Activated CD8-positive, alpha-beta memory T cell treated with anti-CD3 and anti-CD28 coated beads, Interleukin-2, amount 10 ng/mL, durations not matched to agents 7 days and 5 days (primary cell): ENCODE data around the gene ARHGAP6. TPM values are rescaled to one million over a fixed set of nuclear protein-coding genes. Genes with fewer than 3 reads are reported as not detected.

ENCODE experiments used
- ATAC-seq: fragments of 150-1000 bp; cut with Tn5 transposase; one replicate; pipeline ENCODE4 v1.10.0; 2021; ENCODE audit warnings: moderate library complexity
- CTCF ChIA-PET: fragments of 350-600 bp; sonication (Branson Sonifier 250); formaldehyde crosslinking; loops from one replicate; lab custom pipeline; 2021; ENCODE audit warnings: antibody characterized with exemption; lab: Charles Lee
- DNase-seq: peaks from one replicate; pipeline ENCODE4 v3.0.0-alpha.2; 2020
- H3K27ac Mint-ChIP-seq: one replicate; pipeline ENCODE4 v1.8.0; 2021; ENCODE audit warnings: mild to moderate bottlenecking, mixed read lengths
- H3K27me3 Mint-ChIP-seq: one replicate; pipeline ENCODE4 v1.8.0; 2021; ENCODE audit warnings: mixed read lengths
- H3K36me3 Mint-ChIP-seq: one replicate; pipeline ENCODE4 v1.8.0; 2021; ENCODE audit warnings: mild to moderate bottlenecking, mixed read lengths
- H3K4me1 Mint-ChIP-seq: one replicate; pipeline ENCODE4 v1.8.0; 2021; ENCODE audit warnings: mixed read lengths
- H3K4me3 Mint-ChIP-seq: one replicate; pipeline ENCODE4 v1.8.0; 2021; ENCODE audit warnings: mild to moderate bottlenecking, moderate library complexity, mixed read lengths
- H3K9me3 Mint-ChIP-seq: one replicate; pipeline ENCODE4 v1.8.0; 2022; ENCODE audit warnings: low read depth, mixed read lengths
- total RNA-seq, 2 experiments: library from RNA; stranded (reverse); gene quantifications; one replicate each; pipeline ENCODE4 v1.2.3, GENCODE V29; 2021

ARHGAP6 gene
- total RNA-seq, 2 experiments from 2014 or later: not detected

DNA sequence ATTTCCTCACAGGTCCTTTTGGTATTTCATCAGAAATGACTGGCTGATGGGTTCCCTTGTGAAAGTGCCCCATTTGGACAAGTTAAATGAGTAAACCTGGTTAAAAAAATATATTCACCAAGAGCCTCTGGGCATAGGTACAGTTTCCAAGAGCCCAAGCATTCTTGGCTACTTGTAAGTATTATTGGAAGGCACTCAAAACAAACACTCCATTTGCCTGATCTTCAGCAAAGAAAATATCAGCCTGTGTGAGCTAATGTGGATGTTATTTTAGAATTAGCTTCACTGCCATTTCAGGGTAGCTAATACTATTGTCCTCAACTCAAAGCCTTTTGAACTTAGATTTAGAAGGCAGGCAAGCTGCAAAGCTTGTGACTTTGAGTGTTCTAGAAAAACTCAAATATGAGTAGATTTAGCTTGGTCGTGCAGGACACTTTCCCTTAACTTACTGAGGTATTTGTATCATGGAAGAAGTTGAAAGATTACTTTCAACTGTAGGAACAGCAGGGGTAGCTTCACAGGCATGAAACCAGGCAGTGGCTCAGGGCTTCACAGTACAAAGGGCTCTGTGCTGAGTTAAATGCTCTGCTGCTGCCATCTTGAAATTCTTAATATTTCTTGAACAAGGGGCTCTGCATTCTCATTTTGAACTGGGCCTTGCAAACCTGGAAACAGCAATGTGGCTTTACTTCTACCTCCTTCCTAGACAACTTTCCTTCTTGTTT, 195.3 kb downstream of the ARHGAP6 start:
- H3K27me3 Mint-ChIP-seq: no peaks in the 10 kb centered on the region
- H3K9me3 Mint-ChIP-seq: no peaks in the 10 kb centered on the region
- CTCF ChIA-PET: no interaction called here
- H3K27ac Mint-ChIP-seq: no peak overlapping the region
- no peak for ATAC-seq
- H3K4me1 Mint-ChIP-seq: no peaks in the 10 kb centered on the region
- DNase-seq: no peak
- no peak overlapping the region for H3K4me3 Mint-ChIP-seq
- H3K36me3 Mint-ChIP-seq: no peaks in the 10 kb centered on the region

- no peak for ATAC-seq
- H3K4me3 Mint-ChIP-seq: no peak overlapping the region
Measured at GRCh38 chrX:11465648-11466411, 199.9 kb downstream of the ARHGAP6 start.

GRCh38 chrX:11464836-11465463, 200.8 kb downstream of the ARHGAP6 start:
- Mint-ChIP-seq H3K27me3 (no peaks in the 10 kb centered on the region), H3K4me1 (no peaks in the 10 kb centered on the region), H3K4me3 (no peak overlapping the region), H3K36me3 (no peaks in the 10 kb centered on the region), H3K27ac (no peak overlapping the region), H3K9me3 (no peaks in the 10 kb centered on the region)
- no peak for ATAC-seq
- CTCF ChIA-PET: no interaction called here
- no peak for DNase-seq

More at GRCh38 chrX:11465648-11466411, 199.9 kb downstream of the ARHGAP6 start:
- Mint-ChIP-seq H3K27ac (no peak overlapping the region), H3K27me3 (no peaks in the 10 kb centered on the region), H3K4me1 (no peaks in the 10 kb centered on the region), H3K9me3 (no peaks in the 10 kb centered on the region), H3K36me3 (no peaks in the 10 kb centered on the region)
- CTCF ChIA-PET: no interaction called here
- no peak for DNase-seq

- DNase-seq: no peak
- no peak for ATAC-seq
- no peaks in the 10 kb centered on the region for H3K9me3 Mint-ChIP-seq
- no peak overlapping the region for H3K4me3 Mint-ChIP-seq
- CTCF ChIA-PET: no interaction called here
- H3K4me1 Mint-ChIP-seq: no peaks in the 10 kb centered on the region
- no peaks in the 10 kb centered on the region for H3K36me3 Mint-ChIP-seq
- no peaks in the 10 kb centered on the region for H3K27me3 Mint-ChIP-seq
- no peak overlapping the region for H3K27ac Mint-ChIP-seq
Measured at GRCh38 chrX:11464380-11464779, 201.3 kb downstream of the ARHGAP6 start.

DNA sequence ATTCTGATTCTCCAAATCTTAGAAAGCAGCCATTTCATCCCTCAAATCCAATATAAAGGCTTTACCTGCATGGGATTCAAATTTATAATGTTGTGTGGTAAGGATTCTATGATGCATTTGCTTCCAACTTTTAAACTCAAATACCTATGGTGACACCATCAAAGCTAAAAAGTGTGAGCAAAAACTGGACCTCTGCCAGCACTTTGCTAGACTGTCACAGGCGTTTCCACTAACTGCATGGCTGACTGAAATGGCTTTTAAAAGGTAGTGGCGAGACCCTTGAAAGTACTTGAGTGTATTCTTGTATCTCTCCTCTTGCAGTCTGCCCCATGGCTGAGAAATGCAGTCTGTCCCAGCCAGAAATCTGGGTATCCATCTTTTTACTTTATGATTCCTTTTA, 203.1 kb downstream of the ARHGAP6 start:
- Mint-ChIP-seq H3K9me3 (no peaks in the 10 kb centered on the region), H3K4me3 (no peak overlapping the region), H3K36me3 (no peaks in the 10 kb centered on the region), H3K27ac (no peak overlapping the region), H3K4me1 (no peaks in the 10 kb centered on the region), H3K27me3 (no peaks in the 10 kb centered on the region)
- DNase-seq (no peak), ATAC-seq (no peak)
- CTCF ChIA-PET: no interaction called here

- Mint-ChIP-seq H3K27me3 (no peaks in the 10 kb centered on the region), H3K9me3 (no peaks in the 10 kb centered on the region), H3K36me3 (no peaks in the 10 kb centered on the region), H3K4me1 (no peaks in the 10 kb centered on the region), H3K4me3 (no peak overlapping the region), H3K27ac (no peak overlapping the region)
- CTCF ChIA-PET: no interaction called here
- no peak for DNase-seq
- no peak for ATAC-seq
Measured at GRCh38 chrX:11462136-11462535, 203.6 kb downstream of the ARHGAP6 start.

DNA sequence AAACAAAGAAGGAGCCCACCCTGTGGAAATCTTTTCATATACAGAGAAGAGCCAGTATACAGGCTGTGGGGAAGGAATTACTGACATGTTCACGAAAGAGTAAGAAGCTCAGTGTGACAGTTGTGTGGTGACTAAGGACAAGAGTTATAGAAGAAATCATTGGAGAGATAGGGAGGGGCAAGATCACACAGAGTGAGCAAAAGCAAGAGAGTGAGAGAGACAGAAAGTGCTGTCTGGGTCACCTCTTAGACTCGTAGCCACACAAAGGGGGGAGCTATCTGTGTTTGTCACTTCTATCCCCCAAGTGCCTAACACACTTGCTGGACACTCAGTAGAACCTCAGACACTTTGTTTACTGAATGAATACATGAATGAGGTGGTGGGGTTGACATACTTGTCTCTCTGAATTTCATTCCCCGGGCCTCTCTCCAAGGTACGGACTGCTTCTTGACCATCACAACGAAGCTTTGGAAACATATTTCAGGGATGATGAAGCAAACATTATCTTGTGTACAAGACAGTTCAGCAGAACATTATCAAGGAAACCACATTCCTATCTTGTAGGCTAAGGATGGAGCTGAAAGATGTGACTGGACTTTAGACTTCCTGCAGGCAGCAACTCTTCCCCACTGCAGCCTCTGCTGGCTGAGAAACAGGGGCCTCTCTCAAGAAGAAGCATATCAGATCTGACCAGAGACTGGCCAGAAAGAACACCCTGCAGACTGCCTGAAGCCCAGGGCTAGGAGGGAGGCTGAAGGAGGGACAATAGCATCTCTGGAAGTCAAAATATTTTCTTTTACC, 204.3 kb downstream of the ARHGAP6 start:
- no peak overlapping the region for H3K4me3 Mint-ChIP-seq
- CTCF ChIA-PET: no interaction called here
- H3K27ac Mint-ChIP-seq: no peak overlapping the region
- no peaks in the 10 kb centered on the region for H3K27me3 Mint-ChIP-seq
- no peaks in the 10 kb centered on the region for H3K9me3 Mint-ChIP-seq
- ATAC-seq (no peak), DNase-seq (no peak)
- H3K4me1 Mint-ChIP-seq: no peaks in the 10 kb centered on the region
- H3K36me3 Mint-ChIP-seq: no peaks in the 10 kb centered on the region

- DNase-seq: no peak
- Mint-ChIP-seq H3K9me3 (no peaks in the 10 kb centered on the region), H3K27me3 (no peaks in the 10 kb centered on the region), H3K4me1 (no peaks in the 10 kb centered on the region), H3K4me3 (no peak overlapping the region), H3K27ac (no peak overlapping the region), H3K36me3 (no peaks in the 10 kb centered on the region)
- CTCF ChIA-PET: no interaction called here
- no peak for ATAC-seq
Measured at GRCh38 chrX:11460347-11460746, 205.4 kb downstream of the ARHGAP6 start.

- H3K36me3 Mint-ChIP-seq: no peaks in the 10 kb centered on the region
- H3K9me3 Mint-ChIP-seq: no peaks in the 10 kb centered on the region
- no peak overlapping the region for H3K4me3 Mint-ChIP-seq
- H3K27me3 Mint-ChIP-seq: no peaks in the 10 kb centered on the region
- DNase-seq (no peak), ATAC-seq (no peak)
- H3K27ac Mint-ChIP-seq: no peak overlapping the region
- H3K4me1 Mint-ChIP-seq: no peaks in the 10 kb centered on the region
- CTCF ChIA-PET: no interaction called here
Measured at GRCh38 chrX:11458170-11458569, 207.6 kb downstream of the ARHGAP6 start.

- no peak overlapping the region for H3K27ac Mint-ChIP-seq
- no peak for ATAC-seq
- no peaks in the 10 kb centered on the region for H3K36me3 Mint-ChIP-seq
- DNase-seq: no peak
- no peak overlapping the region for H3K4me3 Mint-ChIP-seq
- CTCF ChIA-PET: no interaction called here
- H3K9me3 Mint-ChIP-seq: no peaks in the 10 kb centered on the region
- no peaks in the 10 kb centered on the region for H3K4me1 Mint-ChIP-seq
- H3K27me3 Mint-ChIP-seq: no peaks in the 10 kb centered on the region
Measured at GRCh38 chrX:11451151-11451550, 214.6 kb downstream of the ARHGAP6 start.

DNA sequence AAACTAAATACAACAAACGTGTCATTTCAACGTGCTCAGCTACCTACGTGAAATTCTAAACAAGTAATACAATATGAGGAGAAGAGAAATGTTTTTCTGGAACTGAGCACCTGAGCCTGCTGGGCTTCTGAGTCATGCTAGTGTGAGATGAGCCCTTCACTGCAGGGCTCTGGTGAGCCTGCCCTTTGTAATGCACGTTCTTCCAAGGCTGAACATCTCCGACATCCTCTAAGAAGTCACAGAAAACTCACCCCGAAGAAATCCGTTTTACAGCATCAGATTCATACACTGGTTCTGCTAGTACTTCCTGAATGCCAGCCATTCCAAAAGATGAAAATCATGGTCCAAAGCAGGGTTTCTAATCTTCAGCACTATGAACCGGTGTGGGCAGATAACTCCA, 215.4 kb downstream of the ARHGAP6 start:
- CTCF ChIA-PET: no interaction called here
- no peak for DNase-seq
- Mint-ChIP-seq H3K27ac (no peak overlapping the region), H3K4me1 (no peaks in the 10 kb centered on the region), H3K9me3 (no peaks in the 10 kb centered on the region), H3K36me3 (no peaks in the 10 kb centered on the region), H3K27me3 (no peaks in the 10 kb centered on the region), H3K4me3 (no peak overlapping the region)
- no peak for ATAC-seq

- no peaks in the 10 kb centered on the region for H3K36me3 Mint-ChIP-seq
Measured at GRCh38 chrX:11449613-11450012, 216.1 kb downstream of the ARHGAP6 start.

DNA sequence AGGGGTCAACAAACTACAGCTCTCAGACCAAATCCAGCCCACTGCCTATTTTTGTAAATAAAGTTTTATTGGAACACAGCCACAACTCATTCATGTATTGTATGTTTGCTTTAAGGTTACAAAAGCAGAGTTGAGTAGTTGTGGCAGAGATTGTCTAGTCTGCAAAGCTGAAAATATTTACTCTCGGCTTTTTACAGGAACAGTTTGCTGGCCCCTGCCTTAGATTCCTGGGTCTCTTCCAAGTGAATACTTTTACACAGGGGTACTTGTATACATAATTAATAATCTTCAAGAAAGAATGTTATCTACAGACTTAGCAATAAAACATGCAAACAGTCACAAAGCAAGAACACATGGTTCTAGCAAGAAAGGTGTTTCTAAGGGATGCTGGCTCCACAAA, 218.3 kb downstream of the ARHGAP6 start:
- ATAC-seq (no peak), DNase-seq (no peak)
- CTCF ChIA-PET: no interaction called here
- Mint-ChIP-seq H3K9me3 (no peaks in the 10 kb centered on the region), H3K36me3 (no peaks in the 10 kb centered on the region), H3K27me3 (no peaks in the 10 kb centered on the region), H3K4me1 (no peaks in the 10 kb centered on the region), H3K27ac (no peak overlapping the region), H3K4me3 (no peak overlapping the region)

More at GRCh38 chrX:11449613-11450012, 216.1 kb downstream of the ARHGAP6 start:
- Mint-ChIP-seq H3K9me3 (no peaks in the 10 kb centered on the region), H3K27me3 (no peaks in the 10 kb centered on the region), H3K4me1 (no peaks in the 10 kb centered on the region), H3K4me3 (no peak overlapping the region), H3K27ac (no peak overlapping the region)
- CTCF ChIA-PET: no interaction called here
- DNase-seq: no peak
- ATAC-seq: no peak
